RWPE1 (cell line): Measurements from ENCODE around the gene LRIG2.

Experiments
- CTCF ChIA-PET: fragments of 350-600 bp; sonication (Branson Sonifier 250); formaldehyde crosslinking; extraction: SDS; loops from one replicate; lab custom pipeline; 2021; lab: Yijun Ruan, JAX
- POLR2A ChIA-PET: fragments of 400-600 bp; formaldehyde crosslinking; extraction: SDS; loops from one replicate; lab custom pipeline; 2020; ENCODE audit warnings: antibody characterized with exemption; ENCODE audit not compliant: low non-redundant PET; lab: Yijun Ruan, JAX
- DNase-seq: peaks from one replicate; pipeline ENCODE4 v3.0.0; 2012; ENCODE audit warnings: low spot score
- H3K27ac ChIP-seq: fragments of 450-650 bp; 2 replicates; pipeline ENCODE4 v1.5.1; 2017
- TF ChIP-seq, protein P1 (sequence below): fragments of 450-650 bp; conservative IDR thresholded peaks from 2 replicates; pipeline ENCODE4 v1.5.1; 2017; ENCODE audit warnings: low read depth, mild to moderate bottlenecking

LRIG2 gene

DNA sequence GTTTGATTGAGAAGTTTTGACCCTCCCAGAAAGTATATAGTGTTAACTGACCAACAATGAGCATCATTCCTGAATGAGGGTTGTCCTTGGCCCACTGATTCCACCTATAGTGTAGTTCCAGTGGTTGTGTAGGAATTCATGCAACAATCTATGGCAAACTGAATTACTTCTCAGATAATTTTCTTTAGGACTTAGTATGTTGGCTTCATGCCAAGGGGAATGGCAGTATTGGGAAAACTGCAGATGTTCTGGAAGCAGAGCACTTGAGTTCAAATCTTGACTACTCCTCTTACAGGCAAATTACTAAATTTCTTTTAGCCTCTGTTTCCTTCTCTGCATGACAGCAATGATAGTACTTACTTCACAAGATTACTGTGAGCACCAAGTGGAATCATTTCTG, 65.8 kb downstream of the LRIG2 start:
- TF ChIP-seq, protein P1, sequence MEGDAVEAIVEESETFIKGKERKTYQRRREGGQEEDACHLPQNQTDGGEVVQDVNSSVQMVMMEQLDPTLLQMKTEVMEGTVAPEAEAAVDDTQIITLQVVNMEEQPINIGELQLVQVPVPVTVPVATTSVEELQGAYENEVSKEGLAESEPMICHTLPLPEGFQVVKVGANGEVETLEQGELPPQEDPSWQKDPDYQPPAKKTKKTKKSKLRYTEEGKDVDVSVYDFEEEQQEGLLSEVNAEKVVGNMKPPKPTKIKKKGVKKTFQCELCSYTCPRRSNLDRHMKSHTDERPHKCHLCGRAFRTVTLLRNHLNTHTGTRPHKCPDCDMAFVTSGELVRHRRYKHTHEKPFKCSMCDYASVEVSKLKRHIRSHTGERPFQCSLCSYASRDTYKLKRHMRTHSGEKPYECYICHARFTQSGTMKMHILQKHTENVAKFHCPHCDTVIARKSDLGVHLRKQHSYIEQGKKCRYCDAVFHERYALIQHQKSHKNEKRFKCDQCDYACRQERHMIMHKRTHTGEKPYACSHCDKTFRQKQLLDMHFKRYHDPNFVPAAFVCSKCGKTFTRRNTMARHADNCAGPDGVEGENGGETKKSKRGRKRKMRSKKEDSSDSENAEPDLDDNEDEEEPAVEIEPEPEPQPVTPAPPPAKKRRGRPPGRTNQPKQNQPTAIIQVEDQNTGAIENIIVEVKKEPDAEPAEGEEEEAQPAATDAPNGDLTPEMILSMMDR = no peak
- H3K27ac ChIP-seq = no peak overlapping the region
- no peak for DNase-seq
- ChIA-PET CTCF (interaction anchor here (0.7 to 1.0 kb wide), 3 partner anchors 40 to 522 kb away, joined by 3 to 6 read pairs (median 4); no protein-coding TSS in a partner anchor), POLR2A (no interaction called here)

DNA sequence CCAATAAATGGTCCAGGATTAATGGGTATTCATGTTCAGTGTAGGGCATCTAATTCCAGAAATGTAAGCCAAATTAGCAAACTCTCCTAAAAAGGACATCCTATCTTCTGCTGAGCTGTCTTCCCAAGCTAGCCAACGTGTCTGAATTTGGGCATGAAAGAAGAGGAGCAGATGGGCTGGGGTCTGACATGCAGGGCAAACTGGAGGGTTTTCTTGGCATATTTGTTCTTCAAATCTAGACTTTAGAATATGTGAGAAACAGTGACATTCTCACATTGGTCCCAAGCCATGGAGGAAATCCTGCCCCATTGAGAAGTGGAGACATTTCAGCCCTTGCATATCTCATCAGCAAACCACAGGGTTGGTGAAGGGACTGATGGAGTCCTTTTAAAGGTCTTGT, 67.2 kb downstream of the LRIG2 start:
- TF ChIP-seq, protein P1 = no peak
- POLR2A ChIA-PET = interaction anchor here (0.5 kb wide), 1 partner anchor 276 kb away, joined by 3 read pairs; no protein-coding TSS in a partner anchor
- no peak overlapping the region for H3K27ac ChIP-seq
- CTCF ChIA-PET = interaction anchor here (0.6 to 1.0 kb wide), 2 partner anchors 303 to 538 kb away, joined by 3 to 4 read pairs; no protein-coding TSS in a partner anchor
- no peak for DNase-seq

DNA sequence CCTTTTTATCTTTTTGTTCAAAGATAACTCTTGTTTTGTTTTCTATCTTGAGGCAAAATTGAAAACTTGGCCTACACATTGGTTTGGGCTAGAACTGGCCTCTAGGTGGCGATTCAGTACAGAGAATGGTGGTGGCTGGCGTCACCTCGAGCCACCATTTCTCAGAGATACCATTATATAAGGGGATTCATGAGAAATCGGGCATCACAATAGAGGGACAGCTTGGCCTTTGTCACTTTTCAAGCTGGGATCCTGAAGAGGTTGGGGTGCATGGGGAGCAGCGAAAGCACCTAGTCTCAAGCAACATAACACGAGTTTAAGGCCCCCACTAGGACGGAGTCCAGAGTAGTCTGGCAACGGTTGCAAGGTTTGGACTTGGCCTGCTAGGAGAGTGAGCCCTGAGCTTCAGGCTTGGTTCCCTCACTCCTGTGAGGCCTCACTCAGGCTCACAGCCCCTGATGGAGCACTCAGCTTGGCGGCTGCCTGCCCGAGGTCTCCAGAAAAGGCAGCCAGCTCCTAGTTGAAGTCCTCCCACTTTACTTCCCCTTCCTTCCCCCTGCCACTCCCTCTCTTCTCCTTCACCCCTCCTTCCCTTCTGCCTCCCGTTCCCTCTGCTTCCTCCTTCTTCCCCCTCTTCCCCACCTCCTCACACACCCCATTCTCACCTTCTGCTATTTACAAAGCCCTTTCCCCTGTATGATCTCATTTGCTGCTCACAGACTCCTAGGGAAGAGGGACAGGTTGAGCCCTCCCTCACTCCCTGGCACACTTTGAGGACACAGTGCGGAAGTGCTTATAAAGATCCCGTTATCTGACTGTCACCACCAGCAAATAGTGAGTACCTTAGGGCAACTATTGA, 67.8 kb downstream of the LRIG2 start:
- peak overlapping the region; percentile 18; the same call in 1 of the 2 replicates for H3K27ac ChIP-seq
- peak; percentile 75 for DNase-seq
- TF ChIP-seq, protein P1 = peak; percentile 78
- POLR2A ChIA-PET = interaction anchor here (0.5 kb wide), 1 partner anchor 277 kb away, joined by 3 read pairs; no protein-coding TSS in a partner anchor
- CTCF ChIA-PET = interaction anchor here (0.6 to 1.0 kb wide), 5 partner anchors 8 to 710 kb away, joined by 3 to 4 read pairs (median 4); no protein-coding TSS in a partner anchor

- TF ChIP-seq, protein P1 = no peak
- H3K27ac ChIP-seq = no peak overlapping the region
- peak; percentile 53 for DNase-seq
- POLR2A ChIA-PET = no interaction called here
- CTCF ChIA-PET = interaction anchor here (0.6 to 0.7 kb wide), 3 partner anchors 60 to 311 kb away, joined by 3 read pairs; no protein-coding TSS in a partner anchor
Observed at GRCh38 chr1:113141650-113142473, 68.9 kb downstream of the LRIG2 start.

- ChIA-PET CTCF (interaction anchor here (0.7 to 1.0 kb wide), 2 partner anchors 70 to 311 kb away, joined by 3 read pairs; partner anchors contain the start of gene LRIG2), POLR2A (no interaction called here)
- DNase-seq = no peak
- TF ChIP-seq, protein P1 = no peak
- H3K27ac ChIP-seq = no peak overlapping the region
Observed at GRCh38 chr1:113142791-113143190, 69.8 kb downstream of the LRIG2 start.
